ENCODE results near the gene FYN. TPM values are rescaled to one million over a fixed set of nuclear protein-coding genes. Genes with fewer than 3 reads are reported as not detected.

Gene FYN
- total RNA-seq, 4 donors from 2014 or later, result 108 to 281 (median 186) TPM

DNA sequence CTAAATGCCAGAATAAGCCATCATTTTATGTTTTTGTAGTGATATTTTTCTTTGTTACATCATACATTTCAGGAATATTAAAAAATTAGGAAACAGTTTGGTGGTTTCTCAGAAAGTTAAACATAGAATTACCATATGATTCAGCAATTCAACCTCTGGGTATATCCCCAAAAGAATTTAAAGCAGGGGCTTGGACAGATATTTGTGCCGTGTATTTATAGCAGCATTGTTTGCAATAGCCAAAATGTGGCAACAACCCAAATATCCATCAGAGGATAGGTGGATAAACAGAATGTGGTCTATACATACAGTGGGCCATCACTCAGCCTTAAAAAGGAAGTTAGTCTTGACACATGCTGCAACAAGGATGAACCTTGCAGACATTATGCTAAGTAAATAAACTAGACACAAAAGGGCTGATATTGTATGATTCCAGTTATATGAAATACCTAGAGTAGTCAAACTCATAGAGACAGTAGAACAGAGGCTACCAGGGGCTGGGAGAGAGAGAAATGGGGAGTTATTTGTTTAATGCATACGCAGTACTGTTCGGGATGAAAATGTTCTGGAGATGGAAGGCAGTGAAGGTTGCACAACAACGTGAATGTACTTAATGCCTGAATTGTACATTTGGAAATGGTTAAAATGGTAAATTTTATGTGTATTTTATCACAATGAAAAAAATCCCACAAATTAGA lies 248.7 kb downstream of the FYN start:
- ATAC-seq (ENCODE audit: low FRiP score), result no peak
- DNase-seq (ENCODE audit: low spot score), result no peak
- TF ChIP-seq, protein P1, sequence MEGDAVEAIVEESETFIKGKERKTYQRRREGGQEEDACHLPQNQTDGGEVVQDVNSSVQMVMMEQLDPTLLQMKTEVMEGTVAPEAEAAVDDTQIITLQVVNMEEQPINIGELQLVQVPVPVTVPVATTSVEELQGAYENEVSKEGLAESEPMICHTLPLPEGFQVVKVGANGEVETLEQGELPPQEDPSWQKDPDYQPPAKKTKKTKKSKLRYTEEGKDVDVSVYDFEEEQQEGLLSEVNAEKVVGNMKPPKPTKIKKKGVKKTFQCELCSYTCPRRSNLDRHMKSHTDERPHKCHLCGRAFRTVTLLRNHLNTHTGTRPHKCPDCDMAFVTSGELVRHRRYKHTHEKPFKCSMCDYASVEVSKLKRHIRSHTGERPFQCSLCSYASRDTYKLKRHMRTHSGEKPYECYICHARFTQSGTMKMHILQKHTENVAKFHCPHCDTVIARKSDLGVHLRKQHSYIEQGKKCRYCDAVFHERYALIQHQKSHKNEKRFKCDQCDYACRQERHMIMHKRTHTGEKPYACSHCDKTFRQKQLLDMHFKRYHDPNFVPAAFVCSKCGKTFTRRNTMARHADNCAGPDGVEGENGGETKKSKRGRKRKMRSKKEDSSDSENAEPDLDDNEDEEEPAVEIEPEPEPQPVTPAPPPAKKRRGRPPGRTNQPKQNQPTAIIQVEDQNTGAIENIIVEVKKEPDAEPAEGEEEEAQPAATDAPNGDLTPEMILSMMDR (IDR thresholded peaks at IDR 0.05), result no peak

DNA sequence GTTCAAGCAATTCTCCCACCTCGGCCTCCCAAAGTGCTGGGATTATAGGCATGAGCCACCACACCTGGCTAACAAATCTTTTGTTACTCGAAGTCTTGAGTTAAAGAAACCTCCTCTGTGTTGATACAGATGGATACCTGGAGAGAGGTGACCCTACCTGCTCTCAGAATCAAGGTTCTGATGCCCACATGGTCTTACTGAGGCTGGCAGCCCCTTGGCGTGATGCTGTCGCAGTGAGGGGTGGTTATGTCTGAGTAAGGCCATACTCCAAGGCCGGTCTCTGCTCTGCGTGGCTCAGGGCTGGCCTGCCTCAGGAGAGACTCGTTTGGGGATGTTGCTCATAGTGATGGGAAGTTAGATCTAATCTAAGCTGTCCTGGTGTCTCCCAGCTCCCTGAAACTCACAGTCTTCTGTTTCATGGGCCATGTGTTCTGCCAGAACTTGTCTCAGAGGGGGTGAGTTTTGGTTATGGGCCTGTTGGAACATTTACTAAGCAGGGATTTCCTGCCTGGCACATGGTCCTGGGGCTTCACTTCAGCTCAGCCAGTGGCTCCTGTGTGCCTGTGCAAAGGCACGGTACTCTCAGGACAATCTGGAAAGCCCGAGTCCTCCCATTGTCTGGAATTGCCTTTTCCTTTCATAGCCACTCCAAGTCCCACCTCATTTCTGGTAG lies 250.1 kb downstream of the FYN start:
- TF ChIP-seq, protein P1 (IDR thresholded peaks at IDR 0.05), result no peak
- DNase-seq (ENCODE audit: low spot score) (no peak), ATAC-seq (ENCODE audit: low FRiP score) (no peak)

DNA sequence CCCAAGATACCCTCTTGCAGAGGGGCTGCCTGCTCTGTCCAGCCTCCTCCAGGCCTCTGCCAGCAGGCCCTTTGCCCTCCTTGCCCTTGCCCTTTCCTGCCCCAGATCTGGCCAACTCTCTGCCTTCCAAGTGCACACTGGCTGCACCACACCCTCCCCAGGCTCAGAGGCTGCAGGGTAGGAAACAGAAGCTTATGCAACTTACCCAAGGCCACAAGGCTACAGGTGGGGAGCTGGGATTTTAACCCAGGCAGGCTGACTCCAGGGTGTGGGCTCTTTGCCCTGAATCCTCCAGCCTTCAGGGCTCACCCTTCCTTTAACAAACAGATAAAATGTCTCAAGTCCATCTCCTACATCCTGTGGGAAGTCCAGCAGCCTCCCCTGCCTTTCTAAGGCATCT lies 253.1 kb downstream of the FYN start:
- no peak for ATAC-seq (ENCODE audit: low FRiP score)
- no peak for DNase-seq (ENCODE audit: low spot score)
- TF ChIP-seq, protein P1 (IDR thresholded peaks at IDR 0.05), result no peak

DNA sequence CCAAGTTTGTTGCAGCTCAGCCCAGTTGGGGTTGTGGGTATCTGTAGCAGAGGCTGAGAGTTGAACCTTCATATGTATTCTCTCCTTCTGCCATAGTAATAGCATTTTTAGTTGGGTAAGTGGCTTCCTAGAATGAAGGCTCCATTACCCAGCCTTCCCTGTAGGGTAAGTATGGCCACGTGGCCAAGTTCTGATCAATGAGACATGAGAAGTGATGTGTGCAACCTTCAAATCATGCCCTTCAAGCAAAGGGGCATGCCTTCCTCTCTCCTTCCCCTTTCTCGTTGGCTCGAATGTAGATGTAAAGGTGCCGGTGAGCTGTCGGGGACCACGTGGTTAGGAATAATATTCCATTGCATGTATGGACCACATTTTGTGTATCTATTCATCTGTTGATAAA lies 254.8 kb downstream of the FYN start:
- TF ChIP-seq, protein P1 (IDR thresholded peaks at IDR 0.05), result no peak
- no peak for ATAC-seq (ENCODE audit: low FRiP score)
- DNase-seq (ENCODE audit: low spot score), result no peak

DNA sequence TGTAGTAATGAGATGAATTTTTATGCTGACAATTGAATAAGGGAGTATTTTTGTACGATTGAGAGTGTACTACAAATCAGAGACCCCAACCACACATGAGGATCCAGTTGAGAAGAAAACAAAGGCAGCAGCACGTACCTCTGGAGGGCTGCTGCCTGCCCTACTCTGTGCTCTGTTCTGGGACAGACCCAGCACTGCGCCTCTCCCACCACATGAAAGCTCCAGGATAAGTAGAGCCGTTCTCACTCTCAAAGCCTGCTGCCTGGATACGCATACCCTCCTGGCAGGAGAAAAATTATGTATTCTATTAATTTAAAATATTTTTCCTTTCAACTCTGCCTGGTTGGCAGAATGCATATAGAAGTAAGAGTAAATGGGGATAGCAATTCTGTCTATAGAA lies 256.1 kb downstream of the FYN start:
- DNase-seq (ENCODE audit: low spot score), result no peak
- TF ChIP-seq, protein P1 (IDR thresholded peaks at IDR 0.05), result no peak

DNA sequence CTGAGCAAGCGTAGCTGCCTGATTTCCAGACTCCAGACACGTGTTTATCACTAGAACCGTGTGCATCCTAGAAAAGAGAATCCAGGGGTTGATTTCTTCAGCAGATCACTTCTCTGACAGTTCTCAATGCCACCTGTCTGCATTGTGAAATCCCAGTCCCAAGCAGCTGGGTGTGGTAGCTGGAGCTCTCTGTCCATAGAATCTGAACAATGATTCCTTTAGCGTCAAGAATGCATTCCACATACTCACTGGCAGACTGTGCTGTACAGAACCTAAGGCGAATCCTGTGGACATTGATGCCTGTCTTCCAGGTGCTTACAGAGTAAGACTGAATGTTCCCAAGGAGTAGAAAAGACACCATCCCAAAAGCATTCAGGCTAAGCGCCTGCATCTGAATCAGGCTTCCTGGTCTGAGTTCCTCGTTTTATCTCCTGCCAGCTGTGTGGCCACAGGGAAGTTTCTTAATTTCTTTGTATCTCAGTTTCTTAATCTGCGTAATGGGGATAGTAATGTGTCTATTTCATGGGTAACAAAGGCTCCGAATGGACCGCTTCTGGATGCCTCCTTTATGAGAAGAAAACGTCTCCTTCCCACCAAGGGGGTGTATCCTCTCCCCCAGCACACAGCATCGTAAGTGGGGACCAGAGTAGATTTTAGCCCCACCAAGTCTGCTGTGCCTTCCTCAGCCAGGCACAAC lies 257.2 kb downstream of the FYN start:
- DNase-seq (ENCODE audit: low spot score) (no peak), ATAC-seq (ENCODE audit: low FRiP score) (no peak)
- TF ChIP-seq, protein P1 (IDR thresholded peaks at IDR 0.05), result no peak

More for the DNA sequence above, 256.1 kb downstream of the FYN start:
- ATAC-seq (ENCODE audit: low FRiP score), result no peak
